Colonic mucosa (tissue), 4 donors: ENCODE data around the gene FAM187B. TPM values are rescaled to one million over a fixed set of nuclear protein-coding genes. Genes with fewer than 3 reads are reported as not detected.

ENCODE experiments used
- DNase-seq: peaks from one replicate; pipeline ENCODE4 v3.0.0-alpha.2; 2020
- H3K27ac ChIP-seq: fragments of 200-600 bp; one replicate; pipeline ENCODE4 v1.8.0; 2021
- H3K27me3 ChIP-seq: fragments of 200-600 bp; one replicate; pipeline ENCODE4 v1.8.0; 2021
- H3K36me3 ChIP-seq: fragments of 200-600 bp; one replicate; pipeline ENCODE4 v1.8.0; 2021
- H3K4me1 ChIP-seq: fragments of 200-600 bp; one replicate; pipeline ENCODE4 v1.8.0; 2021; ENCODE audit warnings: mild to moderate bottlenecking
- H3K4me3 ChIP-seq: fragments of 200-600 bp; one replicate; pipeline ENCODE4 v1.8.0; 2021
- H3K9ac ChIP-seq, 2 donors: one replicate each; pipeline ENCODE4 v1.7.0; 2013; ENCODE audit warnings: control low read depth in 2 of 2, low read depth in 2 of 2, low read length in 2 of 2
- H3K9me3 ChIP-seq: fragments of 200-600 bp; one replicate; pipeline ENCODE4 v1.8.0; 2021
- intact Hi-C: fragments of 100-400 bp; cut with DNase I; formaldehyde crosslinking; loops from one replicate; pipeline ENCODE4 v1.14.1; 2022
- total RNA-seq, 2 donors: library from RNA; stranded (reverse); fragmentation: NEBNext Ultra II Directional in 1 of 2; extraction: Animal tissue kit (Norgen Biotek cat#: 25700) in 1 of 2; gene quantifications; one replicate each; pipeline ENCODE4 v1.2.1, GENCODE V29; 2021
- TF ChIP-seq, protein P1 (sequence below): fragments of 200-600 bp; IDR thresholded peaks from one replicate; pipeline ENCODE4 v1.8.0; 2022; ENCODE audit warnings: antibody characterized with exemption, mild to moderate bottlenecking
- donor health status: healthy.
- donor health status: DM: no; HTN: no; CAD: no.
- donor health status: DM: no; HTN: no; CAD: no.

The FAM187B gene
- total RNA-seq, 2 donors from 2014 or later, result not detected

DNA sequence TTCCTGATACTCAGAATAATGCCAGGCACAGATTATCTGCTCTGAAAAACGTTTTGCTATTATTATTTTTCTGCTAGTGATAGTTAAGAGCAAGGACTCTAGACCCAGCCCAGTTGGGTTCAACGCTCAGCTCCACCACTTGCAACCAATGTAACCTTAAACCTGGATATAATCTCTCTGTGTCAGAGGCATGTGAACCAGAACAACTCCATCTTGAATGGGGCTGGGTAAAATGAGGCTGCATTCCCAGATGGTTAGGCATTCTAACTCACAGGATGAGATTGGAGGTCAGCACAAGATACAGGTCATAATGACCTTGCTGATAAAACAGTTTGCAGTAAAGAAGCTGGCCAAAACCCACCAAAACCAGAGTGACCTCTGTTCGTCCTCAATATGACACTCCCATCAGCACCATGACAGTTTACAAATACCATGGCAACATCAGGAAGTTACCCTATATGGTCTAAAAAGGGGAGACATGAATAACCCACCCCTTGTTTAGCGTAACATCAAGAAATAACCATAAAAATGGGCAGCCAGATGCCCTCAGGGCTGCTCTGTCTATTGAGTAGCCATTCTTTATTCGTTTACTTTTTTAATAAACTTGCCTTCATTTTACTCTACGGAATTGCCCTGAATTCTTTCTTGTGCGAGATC is 13.6 kb downstream of the FAM187B start:
- DNase-seq, result no peak
- TF ChIP-seq, protein P1, sequence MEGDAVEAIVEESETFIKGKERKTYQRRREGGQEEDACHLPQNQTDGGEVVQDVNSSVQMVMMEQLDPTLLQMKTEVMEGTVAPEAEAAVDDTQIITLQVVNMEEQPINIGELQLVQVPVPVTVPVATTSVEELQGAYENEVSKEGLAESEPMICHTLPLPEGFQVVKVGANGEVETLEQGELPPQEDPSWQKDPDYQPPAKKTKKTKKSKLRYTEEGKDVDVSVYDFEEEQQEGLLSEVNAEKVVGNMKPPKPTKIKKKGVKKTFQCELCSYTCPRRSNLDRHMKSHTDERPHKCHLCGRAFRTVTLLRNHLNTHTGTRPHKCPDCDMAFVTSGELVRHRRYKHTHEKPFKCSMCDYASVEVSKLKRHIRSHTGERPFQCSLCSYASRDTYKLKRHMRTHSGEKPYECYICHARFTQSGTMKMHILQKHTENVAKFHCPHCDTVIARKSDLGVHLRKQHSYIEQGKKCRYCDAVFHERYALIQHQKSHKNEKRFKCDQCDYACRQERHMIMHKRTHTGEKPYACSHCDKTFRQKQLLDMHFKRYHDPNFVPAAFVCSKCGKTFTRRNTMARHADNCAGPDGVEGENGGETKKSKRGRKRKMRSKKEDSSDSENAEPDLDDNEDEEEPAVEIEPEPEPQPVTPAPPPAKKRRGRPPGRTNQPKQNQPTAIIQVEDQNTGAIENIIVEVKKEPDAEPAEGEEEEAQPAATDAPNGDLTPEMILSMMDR, result no peak
- Histone ChIP-seq H3K36me3 (no peaks in the 10 kb centered on the region), H3K9me3 (no peaks in the 10 kb centered on the region), H3K4me3 (no peak overlapping the region), H3K9ac (no peak overlapping the region), H3K27ac (no peak overlapping the region), H3K4me1 (peaks cover 6% of the 10 kb centered on the region), H3K27me3 (no peaks in the 10 kb centered on the region)
- intact Hi-C loops, result no loop called here

- Histone ChIP-seq H3K27me3 (no peaks in the 10 kb centered on the region), H3K9ac (peak overlapping the region; percentile 38 to 48), H3K4me3 (no peak overlapping the region), H3K4me1 (peaks cover 6% of the 10 kb centered on the region), H3K36me3 (no peaks in the 10 kb centered on the region), H3K9me3 (no peaks in the 10 kb centered on the region), H3K27ac (peak overlapping the region; percentile 66)
- intact Hi-C loops, result no loop called here
- TF ChIP-seq, protein P1, result no peak
- peak; percentile 86 for DNase-seq
Observed at GRCh38 chr19:35213663-35214632, 14.6 kb downstream of the FAM187B start.

- TF ChIP-seq, protein P1, result no peak
Observed at GRCh38 chr19:35212241-35212640, 16.3 kb downstream of the FAM187B start.

DNA sequence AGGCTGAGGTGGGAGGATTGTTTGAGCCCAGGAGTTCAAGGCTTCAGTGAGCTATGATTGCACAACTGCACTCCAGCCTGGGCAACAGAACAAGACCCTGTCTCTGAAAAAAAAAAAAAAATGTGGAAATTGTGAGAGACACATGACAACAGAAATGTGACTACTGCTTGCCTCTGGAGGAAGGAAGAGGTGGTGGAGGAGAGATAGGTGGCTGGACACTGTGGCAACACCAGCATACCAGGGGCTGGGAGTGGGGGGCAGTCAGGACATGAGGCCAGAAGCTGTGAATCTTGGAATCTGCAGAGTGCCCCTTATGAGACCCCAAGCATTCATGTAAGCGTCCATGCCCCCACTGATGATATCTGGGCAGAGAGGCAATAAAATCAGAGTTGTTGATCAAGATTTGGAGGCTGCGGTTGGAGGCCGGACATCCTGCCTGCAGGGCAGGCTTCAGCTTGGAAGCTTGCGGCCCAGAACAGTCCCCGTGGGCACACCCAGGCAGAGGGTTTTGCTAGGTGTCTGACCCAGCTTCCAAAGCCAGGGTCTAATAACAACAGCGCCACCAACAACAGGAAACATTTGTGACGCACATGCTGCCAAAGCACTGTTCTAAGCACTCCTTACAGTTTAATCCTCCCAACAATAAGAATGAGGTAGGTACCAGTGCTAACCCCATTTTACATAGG is 16.9 kb downstream of the FAM187B start:
- TF ChIP-seq, protein P1, result no peak
- H3K4me1 ChIP-seq, result peaks cover 6% of the 10 kb centered on the region
- peak; percentile 53 for DNase-seq
- no peak overlapping the region for H3K4me3 ChIP-seq
- H3K9me3 ChIP-seq, result no peaks in the 10 kb centered on the region
- no peaks in the 10 kb centered on the region for H3K27me3 ChIP-seq
- intact Hi-C loops, result no loop called here
- peak overlapping the region in 1 of 2 donors; percentile 24 for H3K9ac ChIP-seq
- no peaks in the 10 kb centered on the region for H3K36me3 ChIP-seq
- peak overlapping the region; percentile 44 for H3K27ac ChIP-seq

More at GRCh38 chr19:35212241-35212640, 16.3 kb downstream of the FAM187B start:
- Histone ChIP-seq H3K4me3 (no peak overlapping the region), H3K36me3 (no peaks in the 10 kb centered on the region), H3K9me3 (no peaks in the 10 kb centered on the region), H3K27me3 (no peaks in the 10 kb centered on the region), H3K4me1 (peaks cover 6% of the 10 kb centered on the region), H3K9ac (no peak overlapping the region), H3K27ac (no peak overlapping the region)
- no peak for DNase-seq
- intact Hi-C loops, result no loop called here

DNA sequence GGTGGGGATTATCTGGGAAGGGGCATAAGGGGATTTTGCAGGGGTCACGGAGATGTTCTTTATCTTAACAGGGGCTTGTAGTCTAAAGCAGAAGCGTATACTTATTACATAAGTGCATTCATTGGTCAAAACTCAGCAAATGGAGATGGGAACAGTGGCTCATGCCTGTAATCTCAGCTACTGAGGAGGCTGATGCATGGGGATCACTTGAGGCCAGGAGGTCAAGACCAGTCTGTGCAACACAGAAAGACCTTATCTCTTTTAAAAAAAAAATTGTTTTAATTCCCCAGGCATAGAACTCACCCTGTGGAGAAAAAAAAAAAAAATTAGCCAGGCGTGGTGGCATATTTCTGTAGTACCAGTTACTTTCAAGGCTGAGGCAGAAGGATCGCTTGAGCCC is 18.9 kb downstream of the FAM187B start:
- no peak overlapping the region for H3K9ac ChIP-seq
- peak; percentile 5 for DNase-seq
- no peaks in the 10 kb centered on the region for H3K27me3 ChIP-seq
- no peaks in the 10 kb centered on the region for H3K36me3 ChIP-seq
- intact Hi-C loops, result no loop called here
- H3K9me3 ChIP-seq, result no peaks in the 10 kb centered on the region
- H3K4me1 ChIP-seq, result peaks cover 6% of the 10 kb centered on the region
- TF ChIP-seq, protein P1, result no peak
- no peak overlapping the region for H3K27ac ChIP-seq
- no peak overlapping the region for H3K4me3 ChIP-seq
